HepG2 (cell line): ENCODE data around the gene ZNF548. TPM values are rescaled to one million over a fixed set of nuclear protein-coding genes. Genes with fewer than 3 reads are reported as not detected.
A peak's percentile ranks its signal among the peaks of the same experiment; 100 is the strongest.

Experiments used
- CCDC6 ChIP-seq: sonication (generic); formaldehyde crosslinking; IDR thresholded peaks from 2 replicates; pipeline ENCODE4 v1.8.1; 2022; ENCODE audit warnings: mild to moderate bottlenecking, missing genetic modification reagents, moderate library complexity
- CEBPG ChIP-seq: IDR thresholded peaks from 2 replicates; pipeline ENCODE4 v1.6.1; 2016
- CTCF ChIP-seq: sonication (generic); formaldehyde crosslinking; IDR thresholded peaks from 2 replicates; pipeline ENCODE4 v1.5.0; 2020; ENCODE audit warnings: mild to moderate bottlenecking, missing genetic modification reagents, moderate library complexity
- DNMT3B ChIP-seq: conservative IDR thresholded peaks from 2 replicates; pipeline ENCODE4 v1.6.1; 2016; ENCODE audit warnings: missing biosample characterization, control low read depth
- HIVEP1 ChIP-seq: sonication (generic); formaldehyde crosslinking; IDR thresholded peaks from 2 replicates; pipeline ENCODE4 v1.4.0; 2020; ENCODE audit warnings: mild to moderate bottlenecking, missing genetic modification reagents
- KDM5A ChIP-seq: fragments of 200-600 bp; sonication (generic); IDR thresholded peaks from 2 replicates; pipeline ENCODE4 v1.7.0; 2018; ENCODE audit warnings: antibody characterized with exemption, mild to moderate bottlenecking, low read length, borderline replicate concordance
- SP1 ChIP-seq, 2 experiments: fragments of 450-650 bp in 1 of 2; sonication (generic) in 1 of 2; formaldehyde crosslinking in 1 of 2; IDR thresholded peaks; 2 replicates each; pipeline versions ENCODE4 v1.4.0 to v1.6.1; 2016 to 2020; ENCODE audit warnings: missing genetic modification reagents in 1 of 2
- ZBTB10 ChIP-seq: sonication (generic); formaldehyde crosslinking; IDR thresholded peaks from 2 replicates; pipeline ENCODE4 v1.4.0; 2020; ENCODE audit warnings: missing genetic modification reagents, borderline replicate concordance
- ZNF101 ChIP-seq: sonication (generic); formaldehyde crosslinking; IDR thresholded peaks from 2 replicates; pipeline ENCODE4 v1.4.0; 2020; ENCODE audit warnings: mild to moderate bottlenecking, low read depth, missing genetic modification reagents, borderline replicate concordance
- ZNF331 ChIP-seq: sonication (generic); formaldehyde crosslinking; IDR thresholded peaks from 2 replicates; pipeline ENCODE4 v1.4.0; 2020; ENCODE audit warnings: missing genetic modification reagents
- ZNF562 ChIP-seq: sonication (generic); formaldehyde crosslinking; IDR thresholded peaks from 2 replicates; pipeline ENCODE4 v1.8.0; 2022; ENCODE audit warnings: missing genetic modification reagents, borderline replicate concordance
- ZNF746 ChIP-seq: sonication (generic); formaldehyde crosslinking; IDR thresholded peaks from 2 replicates; pipeline ENCODE4 v1.8.0; 2022; ENCODE audit warnings: mild to moderate bottlenecking, missing genetic modification reagents
- ZNF839 ChIP-seq: sonication (generic); formaldehyde crosslinking; IDR thresholded peaks from 2 replicates; pipeline ENCODE4 v1.4.0; 2020; ENCODE audit warnings: missing genetic modification reagents, mild to moderate bottlenecking, borderline replicate concordance
- ZZZ3 ChIP-seq: sonication (generic); formaldehyde crosslinking; IDR thresholded peaks from 2 replicates; pipeline ENCODE4 v1.4.0; 2020; ENCODE audit warnings: missing genetic modification reagents, mild to moderate bottlenecking, borderline replicate concordance
- polyA plus RNA-seq, 8 experiments: library from polyadenylated mRNA; depleted of rRNA in 3 of 8; stranded (reverse) in 7 of 8; unstranded in 1 of 8; fragments of >200 nt; fragmentation: Illumina TruSeq in 4 of 8; extraction: Trizol in 4 of 8; gene quantifications; 2 replicates each; pipeline versions ENCODE4 v1.2.1 to v1.2.3, GENCODE V29; 2011 to 2016; ENCODE audit warnings: low read depth in 4 of 8, missing spikeins in 1 of 8, mixed read lengths in 1 of 8; ENCODE audit not compliant: insufficient read depth in 1 of 8
- total RNA-seq, 5 experiments: library from RNA; depleted of rRNA; stranded (reverse); fragments of >200 nt; fragmentation: Illumina TruSeq; extraction: Trizol; gene quantifications; 2 replicates each; pipeline ENCODE4 v1.2.3, GENCODE V29; 2016; ENCODE audit warnings: low read depth in 1 of 5
- TF ChIP-seq, protein P1 (sequence below): sonication (generic); formaldehyde crosslinking; IDR thresholded peaks from 2 replicates; pipeline ENCODE4 v1.4.0; 2020; ENCODE audit warnings: missing genetic modification reagents, borderline replicate concordance
- TF ChIP-seq, protein P2 (sequence below): conservative IDR thresholded peaks from 2 replicates; pipeline ENCODE4 v1.6.1; 2018; ENCODE audit warnings: missing genetic modification reagents

The ZNF548 gene
- total and polyA plus RNA-seq, 2 of the 13 experiments (the other 11 are each of a cell fraction or from before 2014, with no cell fraction given): 19.6 to 24.9 TPM

- TF ChIP-seq, protein P1, sequence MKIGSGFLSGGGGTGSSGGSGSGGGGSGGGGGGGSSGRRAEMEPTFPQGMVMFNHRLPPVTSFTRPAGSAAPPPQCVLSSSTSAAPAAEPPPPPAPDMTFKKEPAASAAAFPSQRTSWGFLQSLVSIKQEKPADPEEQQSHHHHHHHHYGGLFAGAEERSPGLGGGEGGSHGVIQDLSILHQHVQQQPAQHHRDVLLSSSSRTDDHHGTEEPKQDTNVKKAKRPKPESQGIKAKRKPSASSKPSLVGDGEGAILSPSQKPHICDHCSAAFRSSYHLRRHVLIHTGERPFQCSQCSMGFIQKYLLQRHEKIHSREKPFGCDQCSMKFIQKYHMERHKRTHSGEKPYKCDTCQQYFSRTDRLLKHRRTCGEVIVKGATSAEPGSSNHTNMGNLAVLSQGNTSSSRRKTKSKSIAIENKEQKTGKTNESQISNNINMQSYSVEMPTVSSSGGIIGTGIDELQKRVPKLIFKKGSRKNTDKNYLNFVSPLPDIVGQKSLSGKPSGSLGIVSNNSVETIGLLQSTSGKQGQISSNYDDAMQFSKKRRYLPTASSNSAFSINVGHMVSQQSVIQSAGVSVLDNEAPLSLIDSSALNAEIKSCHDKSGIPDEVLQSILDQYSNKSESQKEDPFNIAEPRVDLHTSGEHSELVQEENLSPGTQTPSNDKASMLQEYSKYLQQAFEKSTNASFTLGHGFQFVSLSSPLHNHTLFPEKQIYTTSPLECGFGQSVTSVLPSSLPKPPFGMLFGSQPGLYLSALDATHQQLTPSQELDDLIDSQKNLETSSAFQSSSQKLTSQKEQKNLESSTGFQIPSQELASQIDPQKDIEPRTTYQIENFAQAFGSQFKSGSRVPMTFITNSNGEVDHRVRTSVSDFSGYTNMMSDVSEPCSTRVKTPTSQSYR (CRISPR knock-in tag): peak; percentile 19; the same call in 1 of the 2 replicates
- TF ChIP-seq HIVEP1 (CRISPR knock-in tag) (peak; percentile 82), DNMT3B (no peak), CTCF (peak; percentile 63), ZBTB10 (CRISPR knock-in tag) (no peak), ZZZ3 (CRISPR knock-in tag) (no peak; the same call in 1 of the 2 replicates), CEBPG (CRISPR knock-in tag) (peak; percentile 83), CCDC6 (CRISPR knock-in tag) (peak; percentile 80; the same call in 1 of the 2 replicates), ZNF562 (CRISPR knock-in tag) (no peak), ZNF101 (CRISPR knock-in tag) (no peak), KDM5A (peak; percentile 77; the same call in 1 of the 2 replicates), ZNF746 (CRISPR knock-in tag) (no peak), ZNF839 (CRISPR knock-in tag) (no peak), SP1 (IDR thresholded peaks at IDR 0.05) (no peak), SP1 (CRISPR knock-in tag; IDR thresholded peaks at IDR 0.05) (peak; percentile 67), ZNF331 (peak; percentile 51)
- TF ChIP-seq, protein P2, sequence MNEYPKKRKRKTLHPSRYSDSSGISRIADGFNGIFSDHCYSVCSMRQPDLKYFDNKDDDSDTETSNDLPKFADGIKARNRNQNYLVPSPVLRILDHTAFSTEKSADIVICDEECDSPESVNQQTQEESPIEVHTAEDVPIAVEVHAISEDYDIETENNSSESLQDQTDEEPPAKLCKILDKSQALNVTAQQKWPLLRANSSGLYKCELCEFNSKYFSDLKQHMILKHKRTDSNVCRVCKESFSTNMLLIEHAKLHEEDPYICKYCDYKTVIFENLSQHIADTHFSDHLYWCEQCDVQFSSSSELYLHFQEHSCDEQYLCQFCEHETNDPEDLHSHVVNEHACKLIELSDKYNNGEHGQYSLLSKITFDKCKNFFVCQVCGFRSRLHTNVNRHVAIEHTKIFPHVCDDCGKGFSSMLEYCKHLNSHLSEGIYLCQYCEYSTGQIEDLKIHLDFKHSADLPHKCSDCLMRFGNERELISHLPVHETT: peak; percentile 78; the same call in 1 of the 2 replicates
These were observed at the start of gene ZNF548 (continued) for GRCh38 chr19:57389730-57390598.
